ENCODE results near the gene PCNX2.
"Not testable (repeated sequence)": the region's sequence is repeated elsewhere in the genome, so short reads cannot be mapped to it uniquely, and the experiment has no call there.

Gene PCNX2

DNA sequence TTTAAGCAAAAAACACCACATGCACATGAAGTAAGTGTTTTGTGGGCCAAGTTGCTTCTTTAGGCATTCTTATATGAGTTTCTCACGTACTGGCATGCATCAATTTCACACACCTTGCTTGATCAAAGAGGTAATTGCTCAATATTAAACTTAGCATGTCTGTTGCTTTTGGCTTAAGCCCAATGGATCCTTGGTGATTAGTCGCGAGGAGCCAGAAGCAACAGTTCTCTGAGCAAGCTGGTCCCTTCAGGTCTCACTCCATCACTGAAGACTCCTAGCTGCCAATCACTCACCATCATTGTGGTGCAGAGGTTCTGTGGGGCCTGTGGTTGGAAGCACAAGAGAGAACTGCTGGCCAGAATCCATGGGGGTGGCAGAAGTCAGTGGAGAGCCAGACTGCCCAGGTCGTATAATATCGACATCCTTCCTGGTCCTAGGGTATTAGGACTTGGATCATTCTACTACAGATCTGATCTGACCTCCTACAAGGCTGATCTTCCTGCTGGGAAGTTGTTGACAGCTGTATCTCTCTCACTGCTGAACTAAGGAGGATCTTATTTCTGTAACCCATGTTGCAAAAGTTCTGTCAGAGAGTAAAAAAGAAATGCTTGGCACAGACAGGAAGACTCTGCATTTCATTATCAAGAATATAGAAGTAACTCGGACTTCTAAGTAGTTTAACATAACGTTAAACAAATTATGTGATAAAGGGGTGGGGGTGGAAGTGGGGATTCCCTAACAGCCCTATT lies 204.6 kb downstream of the PCNX2 start:
- H3K36me3 Mint-ChIP-seq: peaks cover 26% of the 10 kb centered on the region
- H3K4me3 Mint-ChIP-seq: no peak overlapping the region
- CTCF ChIA-PET: no interaction called here
- no peaks in the 10 kb centered on the region for H3K9me3 Mint-ChIP-seq
- peaks cover 8% of the 10 kb centered on the region for H3K4me1 Mint-ChIP-seq
- no peak overlapping the region for H3K27ac Mint-ChIP-seq
- no peak for DNase-seq
- H3K27me3 Mint-ChIP-seq: no peaks in the 10 kb centered on the region

DNA sequence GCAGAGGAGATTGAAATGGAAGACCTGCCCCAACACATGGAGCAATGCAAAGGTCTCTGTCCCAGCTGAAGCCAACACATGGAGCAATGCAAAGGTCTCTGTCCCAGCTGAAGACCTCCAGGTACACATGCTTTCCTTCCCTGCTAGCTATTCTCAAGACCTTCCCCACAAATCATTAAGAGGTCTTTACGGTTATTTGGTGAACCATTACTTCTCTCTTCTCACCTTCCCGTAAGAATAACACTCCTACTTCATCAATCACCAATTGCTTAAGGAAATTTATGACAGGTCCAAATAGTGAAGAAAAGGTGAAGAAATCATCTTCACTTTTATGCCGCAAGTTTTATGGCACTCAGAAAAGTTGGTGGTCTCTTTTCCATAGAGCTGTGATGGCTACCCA lies 206.3 kb downstream of the PCNX2 start:
- H3K4me1 Mint-ChIP-seq: peaks cover 8% of the 10 kb centered on the region
- no peak overlapping the region for H3K27ac Mint-ChIP-seq
- DNase-seq: no peak
- H3K36me3 Mint-ChIP-seq: peaks cover 32% of the 10 kb centered on the region
- H3K9me3 Mint-ChIP-seq: no peaks in the 10 kb centered on the region
- no peak overlapping the region for H3K4me3 Mint-ChIP-seq
- H3K27me3 Mint-ChIP-seq: no peaks in the 10 kb centered on the region
- CTCF ChIA-PET: no interaction called here

GRCh38 chr1:233088613-233089012 lies 206.9 kb downstream of the PCNX2 start:
- no peak for DNase-seq
- CTCF ChIA-PET: no interaction called here
- Mint-ChIP-seq H3K27ac (no peak overlapping the region), H3K27me3 (no peaks in the 10 kb centered on the region), H3K4me3 (no peak overlapping the region), H3K4me1 (peaks cover 8% of the 10 kb centered on the region), H3K36me3 (peaks cover 32% of the 10 kb centered on the region), H3K9me3 (no peaks in the 10 kb centered on the region)

DNA sequence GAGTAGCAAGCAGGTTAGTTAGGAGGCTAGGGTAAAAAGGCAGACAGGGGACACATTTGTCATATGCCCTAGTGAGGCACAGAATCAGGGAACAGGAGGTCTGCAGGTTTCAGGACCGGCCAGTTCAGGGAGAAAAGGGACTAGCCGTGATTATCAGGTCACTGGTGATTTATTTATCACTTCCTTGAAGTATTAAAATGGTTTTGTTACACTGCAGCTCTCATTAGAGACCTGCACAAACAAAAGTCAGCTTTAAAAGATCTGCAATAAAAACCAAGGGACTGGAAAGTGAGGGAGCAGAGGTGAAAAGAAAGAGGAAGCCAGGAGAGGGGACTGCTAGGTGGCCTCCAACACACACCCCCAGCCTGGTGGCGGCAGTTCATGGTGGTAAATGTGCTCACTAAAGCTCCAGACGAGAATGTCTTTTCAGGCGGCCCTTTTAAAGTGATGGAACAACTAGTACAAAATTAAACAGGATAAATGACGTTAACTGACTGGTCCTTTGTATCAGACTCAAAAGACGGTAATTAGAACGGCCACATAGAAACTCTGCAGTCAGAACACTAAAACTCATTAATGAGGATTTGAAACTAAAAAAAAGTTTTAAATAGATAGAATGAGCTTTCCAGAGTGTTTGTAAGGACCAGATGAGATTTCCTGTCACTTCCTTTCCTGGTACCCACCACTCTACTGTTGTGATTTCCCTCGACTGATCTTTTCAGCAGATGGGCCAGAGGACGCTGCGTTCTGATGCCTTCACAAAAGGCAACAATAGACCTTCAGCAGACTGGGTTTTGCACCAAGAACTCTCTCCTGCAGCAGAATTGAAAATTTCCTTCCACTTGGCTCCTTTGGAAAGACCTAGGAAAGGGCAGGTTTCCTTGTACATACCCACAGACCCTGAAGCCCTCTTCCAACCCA lies 208.3 kb downstream of the PCNX2 start:
- no peak for DNase-seq
- no peak overlapping the region for H3K27ac Mint-ChIP-seq
- H3K9me3 Mint-ChIP-seq: no peaks in the 10 kb centered on the region
- CTCF ChIA-PET: no interaction called here
- H3K36me3 Mint-ChIP-seq: peaks cover 29% of the 10 kb centered on the region
- no peak overlapping the region for H3K4me3 Mint-ChIP-seq
- peaks cover 5% of the 10 kb centered on the region for H3K4me1 Mint-ChIP-seq
- H3K27me3 Mint-ChIP-seq: no peaks in the 10 kb centered on the region

DNA sequence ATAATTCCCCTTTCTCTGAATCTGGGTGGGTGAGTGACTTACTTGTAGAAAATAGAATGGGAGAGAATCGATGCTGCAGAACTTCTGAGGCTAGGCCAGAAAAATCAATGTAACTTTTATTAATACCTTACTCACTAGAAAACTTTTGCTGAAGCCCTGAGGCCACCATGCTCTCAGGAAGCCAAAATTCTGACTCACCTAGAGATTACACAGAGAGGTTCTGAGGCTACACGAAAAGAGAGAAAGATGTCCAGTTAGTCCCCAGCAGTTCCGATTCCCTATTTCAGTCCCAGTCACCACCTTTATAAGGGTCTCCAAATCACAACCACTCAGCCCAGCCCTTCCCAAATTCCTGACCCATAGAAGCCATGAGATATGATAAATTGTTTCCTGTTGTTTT lies 210.0 kb downstream of the PCNX2 start:
- no peak for DNase-seq
- CTCF ChIA-PET: no interaction called here
- H3K27me3 Mint-ChIP-seq: no peaks in the 10 kb centered on the region

DNA sequence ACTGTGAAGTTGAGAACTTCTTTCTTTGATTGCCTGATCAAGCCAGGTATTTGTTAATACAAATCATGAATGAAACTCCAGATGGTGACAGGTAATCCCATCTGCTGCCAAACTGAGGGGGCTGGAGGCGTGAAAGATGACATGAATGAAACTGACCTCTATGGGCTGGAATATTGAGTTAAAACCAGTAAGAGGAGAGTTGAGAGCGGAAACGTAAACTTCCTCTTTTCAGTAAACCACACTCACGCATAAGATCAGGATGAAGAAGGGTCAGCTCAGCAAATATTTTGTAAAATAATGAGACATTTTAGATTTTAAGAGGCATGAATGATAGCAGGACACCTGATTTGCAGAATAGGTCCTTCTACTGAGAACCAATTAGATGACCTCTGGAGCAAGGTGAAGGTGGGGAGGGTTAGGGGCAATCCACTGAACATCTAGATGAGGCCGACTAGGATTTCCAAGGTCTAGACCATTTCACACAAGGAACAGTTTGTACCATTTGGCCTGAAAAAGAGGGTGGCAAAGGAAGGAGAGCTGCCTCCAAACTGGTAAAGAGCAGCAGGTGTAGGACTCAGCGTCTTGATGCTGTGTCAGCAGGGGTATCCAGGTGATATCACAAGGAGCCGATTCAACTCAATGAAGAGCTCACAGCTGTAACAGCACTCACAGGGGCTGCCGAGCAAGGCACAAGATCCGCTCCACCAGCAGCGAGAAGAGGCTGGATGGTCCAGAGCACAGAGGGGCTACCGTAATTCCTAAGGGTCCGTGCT lies 212.6 kb downstream of the PCNX2 start:
- DNase-seq: no peak
- H3K4me1 Mint-ChIP-seq: no peaks in the 10 kb centered on the region
- no peaks in the 10 kb centered on the region for H3K27me3 Mint-ChIP-seq
- H3K4me3 Mint-ChIP-seq: no peak overlapping the region
- H3K36me3 Mint-ChIP-seq: peaks cover 11% of the 10 kb centered on the region
- no peak overlapping the region for H3K27ac Mint-ChIP-seq
- CTCF ChIA-PET: no interaction called here
- no peaks in the 10 kb centered on the region for H3K9me3 Mint-ChIP-seq

More for the DNA sequence above, 210.0 kb downstream of the PCNX2 start:
- Mint-ChIP-seq H3K36me3 (peaks cover 24% of the 10 kb centered on the region), H3K4me1 (no peaks in the 10 kb centered on the region), H3K9me3 (no peaks in the 10 kb centered on the region), H3K27ac (no peak overlapping the region), H3K4me3 (no peak overlapping the region)

- Mint-ChIP-seq H3K27ac (no peak overlapping the region), H3K27me3 (no peaks in the 10 kb centered on the region)
- CTCF ChIA-PET: no interaction called here
These were observed 213.8 kb downstream of the PCNX2 start for GRCh38 chr1:233081735-233082134.

DNA sequence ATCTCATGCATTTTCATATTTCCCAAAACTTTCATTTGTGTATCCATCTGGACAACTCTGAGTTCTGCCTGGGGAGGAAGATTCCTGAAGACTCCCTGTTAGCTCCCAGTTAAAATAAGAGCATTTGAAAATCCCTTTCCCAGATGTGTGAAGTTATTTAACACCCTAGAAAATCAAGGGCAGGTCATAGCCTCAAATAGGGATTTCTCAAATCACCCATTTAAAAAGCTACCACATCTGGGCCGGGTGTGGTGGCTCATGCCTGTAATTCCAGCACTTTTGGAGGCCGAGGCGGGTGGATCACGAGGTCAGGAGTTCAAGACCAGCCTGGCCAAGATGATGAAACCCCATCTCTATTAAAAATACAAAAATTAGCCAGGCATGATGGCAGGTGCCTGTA lies 214.7 kb downstream of the PCNX2 start:
- H3K36me3 Mint-ChIP-seq, H3K27me3 Mint-ChIP-seq, CTCF ChIA-PET, H3K4me1 Mint-ChIP-seq, H3K27ac Mint-ChIP-seq, DNase-seq, H3K9me3 Mint-ChIP-seq, H3K4me3 Mint-ChIP-seq: not testable (repeated sequence)

More at GRCh38 chr1:233081735-233082134, 213.8 kb downstream of the PCNX2 start:
- no peak overlapping the region for H3K4me3 Mint-ChIP-seq
- H3K9me3 Mint-ChIP-seq: no peaks in the 10 kb centered on the region
- no peak for DNase-seq
- H3K4me1 Mint-ChIP-seq: no peaks in the 10 kb centered on the region
- peaks cover 11% of the 10 kb centered on the region for H3K36me3 Mint-ChIP-seq

- H3K27me3 Mint-ChIP-seq: no peaks in the 10 kb centered on the region
- CTCF ChIA-PET: no interaction called here
- no peak for DNase-seq
These were observed 215.2 kb downstream of the PCNX2 start for GRCh38 chr1:233080286-233080685.

DNA sequence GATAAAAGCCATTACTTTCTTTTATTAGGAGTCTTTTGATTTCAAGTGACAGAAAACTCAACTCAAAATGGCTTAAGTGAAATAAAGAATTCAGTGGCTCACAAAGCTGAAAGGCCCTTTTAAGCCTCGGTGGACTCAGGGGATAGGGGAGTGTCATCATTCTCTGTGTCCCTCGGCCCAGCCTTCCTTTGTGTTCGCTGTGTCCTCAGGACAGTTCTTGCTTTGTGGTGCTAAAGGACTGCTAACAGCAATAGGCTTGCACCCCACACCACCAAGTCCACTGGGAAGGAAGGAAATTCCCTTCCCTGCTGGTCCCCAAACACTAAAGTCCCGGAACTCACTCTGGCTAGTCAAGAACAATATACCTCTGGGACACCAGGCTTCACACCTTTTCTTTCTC lies 216.0 kb downstream of the PCNX2 start:
- H3K27ac Mint-ChIP-seq: no peak overlapping the region
- CTCF ChIA-PET: no interaction called here
- no peak for DNase-seq

More at GRCh38 chr1:233080286-233080685, 215.2 kb downstream of the PCNX2 start:
- Mint-ChIP-seq H3K9me3 (peaks cover 2% of the 10 kb centered on the region), H3K36me3 (peaks cover 4% of the 10 kb centered on the region), H3K4me3 (no peak overlapping the region), H3K4me1 (no peaks in the 10 kb centered on the region), H3K27ac (no peak overlapping the region)

GRCh38 chr1:233078396-233078795 lies 217.1 kb downstream of the PCNX2 start:
- H3K4me1 Mint-ChIP-seq: no peaks in the 10 kb centered on the region
- H3K27me3 Mint-ChIP-seq: no peaks in the 10 kb centered on the region
- H3K36me3 Mint-ChIP-seq: peaks cover 1% of the 10 kb centered on the region
- CTCF ChIA-PET: no interaction called here
- no peak overlapping the region for H3K27ac Mint-ChIP-seq
- H3K4me3 Mint-ChIP-seq: no peak overlapping the region
- no peak for DNase-seq
- peaks cover 2% of the 10 kb centered on the region for H3K9me3 Mint-ChIP-seq

More for the DNA sequence above, 216.0 kb downstream of the PCNX2 start:
- Mint-ChIP-seq H3K36me3 (peaks cover 2% of the 10 kb centered on the region), H3K4me3 (no peak overlapping the region), H3K27me3 (no peaks in the 10 kb centered on the region), H3K9me3 (peaks cover 2% of the 10 kb centered on the region), H3K4me1 (no peaks in the 10 kb centered on the region)

GRCh38 chr1:233075915-233076295 lies 219.6 kb downstream of the PCNX2 start:
- no peak overlapping the region for H3K4me3 Mint-ChIP-seq
- peaks cover 1% of the 10 kb centered on the region for H3K36me3 Mint-ChIP-seq
- no peak overlapping the region for H3K27ac Mint-ChIP-seq
- CTCF ChIA-PET: no interaction called here
- H3K4me1 Mint-ChIP-seq: no peaks in the 10 kb centered on the region
- peaks cover 2% of the 10 kb centered on the region for H3K9me3 Mint-ChIP-seq
- no peaks in the 10 kb centered on the region for H3K27me3 Mint-ChIP-seq
- no peak for DNase-seq

- Mint-ChIP-seq H3K36me3 (peaks cover 15% of the 10 kb centered on the region), H3K27ac (no peak overlapping the region), H3K4me3 (no peak overlapping the region), H3K9me3 (peaks cover 10% of the 10 kb centered on the region), H3K27me3 (no peaks in the 10 kb centered on the region), H3K4me1 (no peaks in the 10 kb centered on the region)
- CTCF ChIA-PET: no interaction called here
- DNase-seq: no peak
These were observed 229.4 kb downstream of the PCNX2 start for GRCh38 chr1:233066087-233066486.

GRCh38 chr1:233065685-233066084 lies 229.8 kb downstream of the PCNX2 start:
- CTCF ChIA-PET: no interaction called here
- Mint-ChIP-seq H3K9me3 (peaks cover 10% of the 10 kb centered on the region), H3K4me3 (no peak overlapping the region), H3K27me3 (no peaks in the 10 kb centered on the region), H3K27ac (no peak overlapping the region), H3K36me3 (peaks cover 15% of the 10 kb centered on the region), H3K4me1 (no peaks in the 10 kb centered on the region)
- no peak for DNase-seq
